ENCODE measurements around the gene EN2. TPM values are rescaled to one million over a fixed set of nuclear protein-coding genes. Genes with fewer than 3 reads are reported as not detected.

The EN2 gene
- total RNA-seq, 2 donors from 2014 or later = not detected

DNA sequence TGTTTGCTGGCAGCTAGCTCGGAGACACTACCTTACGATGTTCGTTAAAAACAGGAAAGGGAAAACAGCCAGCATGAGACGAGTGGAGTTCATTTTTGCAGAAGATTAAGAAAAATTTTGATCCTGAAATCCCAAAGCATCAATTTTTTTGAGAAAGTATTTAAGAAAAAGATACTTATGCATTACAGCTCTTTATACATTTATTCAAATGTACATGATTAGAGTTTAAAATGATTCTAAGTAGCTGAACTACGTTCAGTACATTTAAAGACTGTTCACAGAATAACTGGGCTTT is 53.7 kb downstream of the EN2 start:
- DNase-seq (no peak), ATAC-seq (replicated peaks in 1 of 2) (no peak)
- Mint-ChIP-seq H3K27ac (no peak overlapping the region), H3K27me3 (ENCODE audit: low read depth) (peaks cover 93% of the 10 kb centered on the region), H3K36me3 (ENCODE audit: insufficient read depth in 2 of 2) (peaks cover 0 to 4% of the 10 kb centered on the region in 2 donors), H3K4me3 (no peak overlapping the region), H3K4me1 (ENCODE audit: low read depth) (peaks cover 24% of the 10 kb centered on the region), H3K9me3 (no peaks in the 10 kb centered on the region)

- Mint-ChIP-seq H3K36me3 (ENCODE audit: insufficient read depth in 2 of 2) (peaks cover 0 to 4% of the 10 kb centered on the region in 2 donors), H3K4me1 (ENCODE audit: low read depth) (peaks cover 18% of the 10 kb centered on the region), H3K27me3 (ENCODE audit: low read depth) (peaks cover 86% of the 10 kb centered on the region)
These were observed 54.4 kb downstream of the EN2 start for GRCh38 chr7:155512246-155512887.

GRCh38 chr7:155513543-155514285 is 55.8 kb downstream of the EN2 start:
- H3K27me3 Mint-ChIP-seq (ENCODE audit: low read depth) = peaks cover 81% of the 10 kb centered on the region
- DNase-seq (no peak), ATAC-seq (replicated peaks in 1 of 2) (no peak)
- no peak overlapping the region for H3K27ac Mint-ChIP-seq
- peaks cover 0 to 4% of the 10 kb centered on the region in 2 donors for H3K36me3 Mint-ChIP-seq (ENCODE audit: insufficient read depth in 2 of 2)
- no peak overlapping the region for H3K4me3 Mint-ChIP-seq
- H3K4me1 Mint-ChIP-seq (ENCODE audit: low read depth) = peaks cover 13% of the 10 kb centered on the region
- no peaks in the 10 kb centered on the region for H3K9me3 Mint-ChIP-seq

More at GRCh38 chr7:155512246-155512887, 54.4 kb downstream of the EN2 start:
- DNase-seq (no peak), ATAC-seq (replicated peaks in 1 of 2) (no peak)
- no peaks in the 10 kb centered on the region for H3K9me3 Mint-ChIP-seq
- no peak overlapping the region for H3K27ac Mint-ChIP-seq
- no peak overlapping the region for H3K4me3 Mint-ChIP-seq

GRCh38 chr7:155514296-155514695 is 56.4 kb downstream of the EN2 start:
- no peaks in the 10 kb centered on the region for H3K9me3 Mint-ChIP-seq
- no peak overlapping the region for H3K4me3 Mint-ChIP-seq
- H3K27ac Mint-ChIP-seq = no peak overlapping the region
- no peak for ATAC-seq (replicated peaks in 1 of 2)
- peaks cover 9% of the 10 kb centered on the region for H3K4me1 Mint-ChIP-seq (ENCODE audit: low read depth)
- H3K27me3 Mint-ChIP-seq (ENCODE audit: low read depth) = peaks cover 75% of the 10 kb centered on the region
- peaks cover 0 to 3% of the 10 kb centered on the region in 2 donors for H3K36me3 Mint-ChIP-seq (ENCODE audit: insufficient read depth in 2 of 2)
- DNase-seq = no peak

Other genes starting within 250 kb of the EN2 start
- gene INSIG1, start 160.3 kb upstream of the EN2 start, total RNA-seq = 10 to 100 TPM; 36.5 to 46.6 TPM
- not detected for gene CNPY1, start 88.4 kb downstream of the EN2 start, total RNA-seq
- gene RBM33, start 186.5 kb downstream of the EN2 start, total RNA-seq = 100 to 1,000 TPM in 1 of 2 donors, 10 to 100 TPM in 1; 93.1 to 104 TPM

Measured in activated T-cell treated with anti-CD3 and anti-CD28 coated beads, Interleukin-2, amount 50 U/mL, for 72 hours (primary cell).